ENCODE data around the gene YIPF1.

DNA sequence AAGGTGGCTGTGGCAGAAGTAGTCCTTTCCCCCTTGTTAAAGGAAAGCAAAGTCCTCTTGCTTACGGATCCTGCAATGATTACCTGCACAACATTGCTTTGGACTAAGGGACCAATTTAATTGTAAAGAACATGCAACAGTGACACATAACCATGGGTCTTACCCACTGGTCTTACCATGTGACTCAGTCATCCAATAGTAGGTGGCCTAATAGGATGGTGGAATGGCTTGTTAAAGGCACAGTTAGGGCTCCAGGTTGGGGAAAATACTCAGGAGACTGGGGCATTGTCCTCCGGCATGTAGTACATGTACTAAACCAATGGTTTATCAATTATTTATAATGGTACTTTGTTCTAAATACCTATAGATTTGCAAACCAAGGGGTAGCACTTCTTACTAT lies 2.1 kb upstream of the YIPF1 start:
- TF ChIP-seq CTCF (IDR thresholded peaks at IDR 0.05; ENCODE audit: low read depth, low read length) = no peak
- no peak for TF ChIP-seq EZH2phosphoT487 (IDR thresholded peaks at IDR 0.05; ENCODE audit: low read depth)

All from OCI-LY3 (cell line).